ENCODE measurements around the gene EN1. TPM values are rescaled to one million over a fixed set of nuclear protein-coding genes. Genes with fewer than 3 reads are reported as not detected.

Gene EN1
- total RNA-seq, 1 donor: not detected

- DNase-seq (ENCODE audit: low read depth): no peak
- no peak overlapping the region for H3K4me3 ChIP-seq (ENCODE audit: low read depth, low read length)
- TF ChIP-seq, protein P1, sequence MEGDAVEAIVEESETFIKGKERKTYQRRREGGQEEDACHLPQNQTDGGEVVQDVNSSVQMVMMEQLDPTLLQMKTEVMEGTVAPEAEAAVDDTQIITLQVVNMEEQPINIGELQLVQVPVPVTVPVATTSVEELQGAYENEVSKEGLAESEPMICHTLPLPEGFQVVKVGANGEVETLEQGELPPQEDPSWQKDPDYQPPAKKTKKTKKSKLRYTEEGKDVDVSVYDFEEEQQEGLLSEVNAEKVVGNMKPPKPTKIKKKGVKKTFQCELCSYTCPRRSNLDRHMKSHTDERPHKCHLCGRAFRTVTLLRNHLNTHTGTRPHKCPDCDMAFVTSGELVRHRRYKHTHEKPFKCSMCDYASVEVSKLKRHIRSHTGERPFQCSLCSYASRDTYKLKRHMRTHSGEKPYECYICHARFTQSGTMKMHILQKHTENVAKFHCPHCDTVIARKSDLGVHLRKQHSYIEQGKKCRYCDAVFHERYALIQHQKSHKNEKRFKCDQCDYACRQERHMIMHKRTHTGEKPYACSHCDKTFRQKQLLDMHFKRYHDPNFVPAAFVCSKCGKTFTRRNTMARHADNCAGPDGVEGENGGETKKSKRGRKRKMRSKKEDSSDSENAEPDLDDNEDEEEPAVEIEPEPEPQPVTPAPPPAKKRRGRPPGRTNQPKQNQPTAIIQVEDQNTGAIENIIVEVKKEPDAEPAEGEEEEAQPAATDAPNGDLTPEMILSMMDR (IDR thresholded peaks at IDR 0.05; ENCODE audit: insufficient read depth, low read depth, low read length): no peak
Measured at GRCh38 chr2:118812552-118812951, 34.9 kb downstream of the EN1 start.

DNA sequence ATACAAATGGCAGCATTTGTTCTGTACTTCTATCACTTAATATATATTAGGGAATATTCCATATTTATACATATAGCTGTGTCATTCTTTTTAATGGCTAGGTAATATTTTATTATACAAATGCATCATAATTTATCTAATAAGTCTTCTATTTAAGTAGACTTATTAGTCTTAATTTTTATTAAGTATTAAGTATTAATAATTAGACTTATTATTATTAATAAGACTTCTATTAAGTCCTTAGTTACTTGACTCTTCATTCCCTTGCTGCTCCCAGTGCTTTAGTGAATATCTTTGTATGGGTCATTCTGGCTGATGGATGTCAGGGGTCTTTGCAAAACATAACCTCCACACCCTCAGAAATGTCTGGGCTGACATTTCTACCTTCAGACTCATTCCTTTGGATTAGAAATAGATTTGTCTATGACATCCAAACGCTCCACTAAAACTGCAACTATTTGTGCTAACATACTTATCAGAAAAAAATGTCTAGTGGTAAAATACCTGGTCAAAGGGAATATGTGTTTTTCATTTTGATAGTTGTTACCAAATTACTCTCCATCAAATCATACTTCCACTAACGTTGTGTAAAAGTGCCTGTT is 35.8 kb downstream of the EN1 start:
- no peak overlapping the region for H3K4me3 ChIP-seq (ENCODE audit: low read depth, low read length)
- TF ChIP-seq, protein P1 (IDR thresholded peaks at IDR 0.05; ENCODE audit: insufficient read depth, low read depth, low read length): no peak
- no peak for DNase-seq (ENCODE audit: low read depth)

DNA sequence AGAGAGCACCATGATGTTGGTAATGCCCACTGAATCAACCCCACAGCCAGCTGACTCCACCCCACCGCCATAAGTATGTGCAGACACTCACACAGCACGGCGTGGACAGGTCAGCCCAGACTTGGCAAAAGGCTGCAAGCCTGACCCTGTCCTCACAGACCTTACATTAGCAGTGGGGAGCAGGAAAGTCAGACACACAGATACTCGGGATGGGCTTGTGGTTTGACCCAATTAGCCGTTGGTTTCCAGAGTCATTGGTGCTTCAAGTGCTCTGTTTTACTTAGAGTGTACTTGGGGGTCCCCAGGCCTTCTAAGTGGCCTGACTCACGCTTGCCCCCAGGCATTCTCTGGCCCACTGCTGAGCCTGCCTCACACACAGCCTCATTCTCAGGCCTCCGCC is 36.7 kb downstream of the EN1 start:
- no peak for DNase-seq (ENCODE audit: low read depth)
- TF ChIP-seq, protein P1 (IDR thresholded peaks at IDR 0.05; ENCODE audit: insufficient read depth, low read depth, low read length): no peak

GRCh38 chr2:118808429-118808809 is 39.0 kb downstream of the EN1 start:
- H3K4me3 ChIP-seq (ENCODE audit: low read depth, low read length): peak overlapping the region; percentile 21
- DNase-seq (ENCODE audit: low read depth): no peak
- TF ChIP-seq, protein P1 (IDR thresholded peaks at IDR 0.05; ENCODE audit: insufficient read depth, low read depth, low read length): no peak

More for the DNA sequence above, 36.7 kb downstream of the EN1 start:
- H3K4me3 ChIP-seq (ENCODE audit: low read depth, low read length): no peak overlapping the region

DNA sequence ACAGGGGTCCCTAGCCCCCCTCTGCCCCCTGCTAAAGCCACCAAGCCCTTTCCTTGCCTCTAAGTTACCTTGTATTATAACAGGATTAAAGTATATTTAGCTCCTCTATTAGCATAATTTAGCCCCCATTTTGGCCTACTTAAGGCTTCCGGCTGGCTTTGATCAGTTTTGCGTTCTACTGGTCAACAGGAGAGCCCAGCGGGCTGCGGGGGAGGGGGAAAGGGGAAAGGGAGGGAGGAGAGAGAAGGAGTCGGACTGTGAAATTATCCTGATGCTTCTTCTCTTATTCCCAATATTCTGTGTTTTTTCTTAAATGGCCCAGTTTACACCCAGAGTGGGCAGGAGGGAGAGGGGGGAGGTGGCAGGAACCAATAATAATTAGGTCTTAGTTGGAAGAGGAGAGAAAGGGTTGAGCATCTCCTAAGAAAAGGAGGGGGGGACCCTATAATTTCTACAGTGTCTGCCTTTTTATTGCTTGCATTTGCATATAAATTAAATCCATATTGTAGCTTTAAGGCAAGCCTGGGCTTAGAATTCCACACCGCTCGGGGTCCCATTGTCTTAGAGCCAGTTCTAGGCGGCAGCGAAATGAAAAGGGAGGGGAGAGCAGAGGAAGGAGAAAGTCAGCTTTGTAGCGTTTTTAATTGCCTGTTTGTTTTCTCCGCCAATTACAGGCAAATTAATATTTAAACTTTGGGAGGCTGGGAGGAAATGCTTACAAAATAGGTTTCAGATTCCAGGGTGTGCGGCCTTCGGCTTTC is 39.6 kb downstream of the EN1 start:
- TF ChIP-seq, protein P1 (IDR thresholded peaks at IDR 0.05; ENCODE audit: insufficient read depth, low read depth, low read length): no peak
- peak overlapping the region; percentile 21 for H3K4me3 ChIP-seq (ENCODE audit: low read depth, low read length)
- no peak for DNase-seq (ENCODE audit: low read depth)

- TF ChIP-seq, protein P1 (IDR thresholded peaks at IDR 0.05; ENCODE audit: insufficient read depth, low read depth, low read length): no peak
Measured at GRCh38 chr2:118806797-118807667, 40.4 kb downstream of the EN1 start.

More at GRCh38 chr2:118806797-118807667, 40.4 kb downstream of the EN1 start:
- no peak for DNase-seq (ENCODE audit: low read depth)
- no peak overlapping the region for H3K4me3 ChIP-seq (ENCODE audit: low read depth, low read length)
